Measurements from ENCODE around the gene RBFOX2.

Gene RBFOX2

GRCh38 chr22:35970616-35971455 is 57.8 kb downstream of the RBFOX2 start:
- no peak for TF ChIP-seq FOXM1 (IDR thresholded peaks at IDR 0.05; ENCODE audit: borderline replicate concordance, low read depth)
- TF ChIP-seq REST (IDR thresholded peaks at IDR 0.05; ENCODE audit: low read depth), result no peak
- TF ChIP-seq TAF1 (IDR thresholded peaks at IDR 0.05; ENCODE audit: low read depth), result no peak
- TF ChIP-seq RAD21 (IDR thresholded peaks at IDR 0.05; ENCODE audit: low read depth), result no peak
- no peak for TF ChIP-seq NFIC (IDR thresholded peaks at IDR 0.05)

- no peak for TF ChIP-seq FOXM1 (IDR thresholded peaks at IDR 0.05; ENCODE audit: borderline replicate concordance, low read depth)
- TF ChIP-seq CREB1 (IDR thresholded peaks at IDR 0.05; ENCODE audit: low read depth), result no peak
- no peak for TF ChIP-seq ZBTB7A (IDR thresholded peaks at IDR 0.05; ENCODE audit: low read depth)
- no peak for TF ChIP-seq REST (IDR thresholded peaks at IDR 0.05; ENCODE audit: low read depth)
- TF ChIP-seq CEBPB (IDR thresholded peaks at IDR 0.05), result no peak
- TF ChIP-seq TAF1 (IDR thresholded peaks at IDR 0.05; ENCODE audit: low read depth), result no peak
- TF ChIP-seq YY1 (IDR thresholded peaks at IDR 0.05; ENCODE audit: low read depth), result no peak
- no peak for TF ChIP-seq USF1 (IDR thresholded peaks at IDR 0.05)
- no peak for TF ChIP-seq TCF12 (IDR thresholded peaks at IDR 0.05; ENCODE audit: low read depth)
- TF ChIP-seq RAD21 (IDR thresholded peaks at IDR 0.05; ENCODE audit: low read depth), result no peak
- no peak for TF ChIP-seq EGR1 (IDR thresholded peaks at IDR 0.05)
- TF ChIP-seq MAX (IDR thresholded peaks at IDR 0.05), result no peak
- TF ChIP-seq EP300 (IDR thresholded peaks at IDR 0.05; ENCODE audit: borderline replicate concordance), result no peak
- no peak for TF ChIP-seq NFIC (IDR thresholded peaks at IDR 0.05)
- no peak for TF ChIP-seq TEAD4 (IDR thresholded peaks at IDR 0.05)
Measured at GRCh38 chr22:35967046-35967397, 61.6 kb downstream of the RBFOX2 start.

GRCh38 chr22:35966314-35967045 is 62.1 kb downstream of the RBFOX2 start:
- TF ChIP-seq USF1 (IDR thresholded peaks at IDR 0.05) (no peak), TEAD4 (IDR thresholded peaks at IDR 0.05) (no peak), ZBTB7A (IDR thresholded peaks at IDR 0.05; ENCODE audit: low read depth) (no peak), MAX (IDR thresholded peaks at IDR 0.05) (no peak), CREB1 (IDR thresholded peaks at IDR 0.05; ENCODE audit: low read depth) (no peak), EP300 (IDR thresholded peaks at IDR 0.05; ENCODE audit: borderline replicate concordance) (no peak), NFIC (IDR thresholded peaks at IDR 0.05) (no peak), TAF1 (IDR thresholded peaks at IDR 0.05; ENCODE audit: low read depth) (no peak), EGR1 (IDR thresholded peaks at IDR 0.05) (no peak)

GRCh38 chr22:35963237-35963810 is 65.3 kb downstream of the RBFOX2 start:
- TF ChIP-seq USF1 (IDR thresholded peaks at IDR 0.05) (no peak), TEAD4 (IDR thresholded peaks at IDR 0.05) (no peak), CREB1 (IDR thresholded peaks at IDR 0.05; ENCODE audit: low read depth) (no peak), REST (IDR thresholded peaks at IDR 0.05; ENCODE audit: low read depth) (no peak), TCF12 (IDR thresholded peaks at IDR 0.05; ENCODE audit: low read depth) (no peak), FOXM1 (IDR thresholded peaks at IDR 0.05; ENCODE audit: borderline replicate concordance, low read depth) (no peak), TAF1 (IDR thresholded peaks at IDR 0.05; ENCODE audit: low read depth) (no peak), EGR1 (IDR thresholded peaks at IDR 0.05) (no peak), NFIC (IDR thresholded peaks at IDR 0.05) (no peak), RAD21 (IDR thresholded peaks at IDR 0.05; ENCODE audit: low read depth) (no peak), MAX (IDR thresholded peaks at IDR 0.05) (no peak), EP300 (IDR thresholded peaks at IDR 0.05; ENCODE audit: borderline replicate concordance) (no peak), CEBPB (IDR thresholded peaks at IDR 0.05) (no peak), ZBTB7A (IDR thresholded peaks at IDR 0.05; ENCODE audit: low read depth) (no peak)

Measured in Ishikawa (cell line).